ENCODE data around the gene RGS6.

The RGS6 gene

GRCh38 chr14:72539661-72540315 lies 607.6 kb downstream of the RGS6 start:
- DNase-seq = no peak

- DNase-seq = no peak
Measured at GRCh38 chr14:72540836-72541235, 608.6 kb downstream of the RGS6 start.

GRCh38 chr14:72541546-72541945 lies 609.3 kb downstream of the RGS6 start:
- no peak for DNase-seq

- DNase-seq = no peak
Measured at GRCh38 chr14:72543341-72543740, 611.1 kb downstream of the RGS6 start.

- DNase-seq = no peak
Measured at GRCh38 chr14:72544615-72545387, 612.6 kb downstream of the RGS6 start.

GRCh38 chr14:72545411-72546311 lies 613.4 kb downstream of the RGS6 start:
- DNase-seq = no peak

GRCh38 chr14:72546344-72547016 lies 614.3 kb downstream of the RGS6 start:
- DNase-seq = no peak

GRCh38 chr14:72547999-72548398 lies 615.8 kb downstream of the RGS6 start:
- no peak for DNase-seq

GRCh38 chr14:72549026-72549425 lies 616.8 kb downstream of the RGS6 start:
- DNase-seq = no peak

GRCh38 chr14:72549854-72550253 lies 617.6 kb downstream of the RGS6 start:
- no peak for DNase-seq

GRCh38 chr14:72550513-72550912 lies 618.3 kb downstream of the RGS6 start:
- no peak for DNase-seq

GRCh38 chr14:72552236-72552635 lies 620.0 kb downstream of the RGS6 start:
- DNase-seq = no peak

GRCh38 chr14:72553161-72553560 lies 620.9 kb downstream of the RGS6 start:
- DNase-seq = no peak

- DNase-seq = no peak
Measured at GRCh38 chr14:72553656-72554055, 621.4 kb downstream of the RGS6 start.

GRCh38 chr14:72554401-72554800 lies 622.2 kb downstream of the RGS6 start:
- DNase-seq = no peak

GRCh38 chr14:72554994-72555608 lies 622.9 kb downstream of the RGS6 start:
- DNase-seq = no peak

- no peak for DNase-seq
Measured at GRCh38 chr14:72555609-72556000, 623.4 kb downstream of the RGS6 start.

- no peak for DNase-seq
Measured at GRCh38 chr14:72557671-72558070, 625.4 kb downstream of the RGS6 start.

GRCh38 chr14:72558721-72559120 lies 626.5 kb downstream of the RGS6 start:
- DNase-seq = no peak

- DNase-seq = no peak
Measured at GRCh38 chr14:72559202-72559601, 627.0 kb downstream of the RGS6 start.

GRCh38 chr14:72559669-72560255 lies 627.5 kb downstream of the RGS6 start:
- DNase-seq = no peak

- no peak for DNase-seq
Measured at GRCh38 chr14:72560331-72560730, 628.1 kb downstream of the RGS6 start.

All from NCI-H187 (cell line).